ENCODE results near the gene LPGAT1.

LPGAT1 gene

GRCh38 chr1:211750599-211750998 lies 80.0 kb downstream of the LPGAT1 start:
- H3K27ac ChIP-seq: no peak overlapping the region
- no peak for TF ChIP-seq CTCF (conservative IDR thresholded peaks at IDR 0.05)
- TF ChIP-seq ZFX (IDR thresholded peaks at IDR 0.05): no peak

GRCh38 chr1:211749251-211749650 lies 81.3 kb downstream of the LPGAT1 start:
- TF ChIP-seq CTCF (conservative IDR thresholded peaks at IDR 0.05) (no peak), ZFX (IDR thresholded peaks at IDR 0.05) (no peak)
- H3K27ac ChIP-seq: no peak overlapping the region

GRCh38 chr1:211748810-211749209 lies 81.8 kb downstream of the LPGAT1 start:
- no peak overlapping the region for H3K27ac ChIP-seq
- TF ChIP-seq ZFX (IDR thresholded peaks at IDR 0.05): no peak
- TF ChIP-seq CTCF (conservative IDR thresholded peaks at IDR 0.05): no peak

- no peak for TF ChIP-seq CTCF (conservative IDR thresholded peaks at IDR 0.05)
- no peak for TF ChIP-seq ZFX (IDR thresholded peaks at IDR 0.05)
- H3K27ac ChIP-seq: no peak overlapping the region
Measured at GRCh38 chr1:211742889-211743529, 87.6 kb downstream of the LPGAT1 start.

- no peak overlapping the region for H3K27ac ChIP-seq
- TF ChIP-seq CTCF (conservative IDR thresholded peaks at IDR 0.05) (no peak), ZFX (IDR thresholded peaks at IDR 0.05) (no peak)
Measured at GRCh38 chr1:211742272-211742671, 88.3 kb downstream of the LPGAT1 start.

GRCh38 chr1:211741788-211742187 lies 88.8 kb downstream of the LPGAT1 start:
- TF ChIP-seq ZFX (IDR thresholded peaks at IDR 0.05) (no peak), CTCF (conservative IDR thresholded peaks at IDR 0.05) (no peak)
- H3K27ac ChIP-seq: no peak overlapping the region

GRCh38 chr1:211741116-211741515 lies 89.4 kb downstream of the LPGAT1 start:
- no peak overlapping the region for H3K27ac ChIP-seq
- TF ChIP-seq ZFX (IDR thresholded peaks at IDR 0.05) (no peak), CTCF (conservative IDR thresholded peaks at IDR 0.05) (no peak)
